GM18870 (cell line): ENCODE results near the gene CALML4.
"Not testable (repeated sequence)": the region's sequence is repeated elsewhere in the genome, so short reads cannot be mapped to it uniquely, and the experiment has no call there.

Experiments
- ATAC-seq: cut with Tn5 transposase; IDR thresholded peaks from one replicate; pipeline ENCODE4 v1.9.1; 2021; ENCODE audit warnings: moderate library complexity; ENCODE audit not compliant: unreplicated experiment

The CALML4 gene

GRCh38 chr15:68192804-68193486, 12.2 kb downstream of the CALML4 start:
- ATAC-seq = no peak

GRCh38 chr15:68192117-68192516, 13.0 kb downstream of the CALML4 start:
- no peak for ATAC-seq

DNA sequence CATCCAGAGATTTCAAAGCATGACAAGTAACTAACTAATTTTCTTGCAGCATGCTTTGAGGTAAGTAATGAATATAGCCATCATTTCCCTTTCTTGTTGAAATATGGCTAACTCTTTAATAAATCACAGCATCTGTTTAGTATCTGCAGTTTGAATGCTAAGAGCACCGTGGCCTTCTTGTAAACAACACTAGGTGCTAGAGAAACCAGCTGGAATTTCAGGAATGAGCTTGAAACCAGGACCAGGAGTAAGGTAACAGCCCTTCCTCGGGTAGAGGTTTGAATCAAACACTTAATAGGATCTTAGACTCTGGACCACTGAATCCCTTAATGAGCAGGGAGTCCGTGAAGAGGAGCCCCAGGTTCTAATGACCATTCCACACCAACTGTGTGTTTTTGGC, 13.6 kb downstream of the CALML4 start:
- ATAC-seq = no peak

DNA sequence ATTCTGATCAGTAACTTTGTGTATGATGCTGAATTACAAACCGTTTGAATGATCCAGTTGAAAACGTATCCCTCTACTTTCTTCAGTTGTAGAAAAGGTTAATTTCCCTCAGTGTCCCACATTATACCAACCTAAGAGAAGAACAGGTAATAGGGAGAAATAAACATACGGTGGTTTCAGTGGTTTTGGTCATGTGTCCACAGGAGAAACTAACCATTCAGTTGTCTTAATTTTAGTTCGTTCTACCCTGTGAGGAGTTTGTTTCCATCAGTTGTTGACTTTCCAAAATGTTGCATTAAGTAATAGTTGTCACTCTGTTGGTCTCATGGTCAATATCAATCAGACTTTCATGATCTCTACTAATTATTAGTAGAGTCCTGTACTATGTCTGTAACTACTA, 15.1 kb downstream of the CALML4 start:
- ATAC-seq = no peak

DNA sequence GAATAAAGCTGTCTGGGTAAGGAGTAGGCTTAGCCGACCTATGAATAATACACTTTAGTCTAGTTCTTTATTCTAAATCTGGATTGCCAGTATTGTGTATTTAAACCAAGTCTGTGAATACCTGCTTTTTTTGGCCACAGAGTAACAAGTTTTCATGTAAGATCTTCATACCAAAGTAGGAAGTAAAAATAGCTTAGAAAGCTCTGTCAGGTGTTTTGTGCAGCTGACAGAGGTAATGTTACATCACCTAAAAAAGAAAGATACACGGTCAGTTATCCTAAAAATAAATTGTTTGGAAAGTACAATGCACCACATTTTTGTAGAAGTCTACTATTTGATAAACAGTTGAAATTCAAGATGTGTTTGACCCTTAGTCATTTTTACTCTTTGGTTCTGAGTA, 16.5 kb downstream of the CALML4 start:
- no peak for ATAC-seq

DNA sequence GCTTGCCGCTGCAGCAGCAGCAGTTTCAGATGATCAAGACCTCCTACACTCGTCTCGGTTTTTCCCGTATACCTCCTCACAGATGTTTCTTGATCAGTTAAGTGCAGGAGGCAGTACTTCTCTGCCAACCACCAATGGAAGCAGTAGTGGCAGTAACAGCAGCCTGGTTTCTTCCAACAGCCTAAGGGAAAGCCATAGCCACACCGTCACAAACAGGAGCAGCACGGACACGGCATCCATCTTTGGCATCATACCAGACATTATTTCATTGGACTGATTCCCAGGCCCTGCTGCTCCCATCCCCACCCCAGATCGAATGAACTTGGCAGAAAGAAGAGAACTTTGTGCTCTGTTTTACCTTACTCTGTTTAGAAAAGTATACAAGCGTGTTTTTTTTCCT, 17.6 kb downstream of the CALML4 start:
- no peak for ATAC-seq

DNA sequence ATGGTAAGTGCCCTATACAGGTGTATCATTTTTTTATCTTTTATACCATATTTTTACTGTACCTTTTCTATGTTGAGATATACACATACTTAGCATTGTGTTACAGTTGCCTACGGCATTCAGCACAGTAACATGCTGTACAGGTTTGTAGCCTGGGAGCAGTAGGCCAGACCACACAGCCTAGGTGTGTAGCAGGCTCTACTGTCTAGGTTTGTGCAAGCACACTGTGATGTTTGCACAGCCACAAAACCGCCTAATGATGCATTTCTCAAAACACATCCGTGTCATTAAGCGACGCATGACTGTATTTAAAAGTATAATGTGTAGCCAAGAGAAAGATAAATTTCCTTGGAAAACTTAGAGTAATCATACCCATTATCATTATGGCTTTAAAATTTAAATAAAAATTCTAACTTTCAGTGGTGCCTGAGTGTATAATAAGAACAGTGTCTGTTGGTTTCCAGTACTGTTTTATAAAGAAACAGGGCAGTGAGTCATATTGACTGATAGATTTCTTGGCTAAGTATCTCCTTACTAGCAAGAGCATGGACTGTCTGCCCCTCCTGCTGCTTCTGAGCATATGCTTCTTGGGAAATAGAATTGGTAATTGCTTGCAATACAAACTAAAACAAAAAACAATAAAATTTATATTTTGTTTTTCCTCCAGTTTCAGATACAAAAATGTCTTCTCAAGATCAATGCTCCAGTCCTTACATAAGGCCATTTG, 18.3 kb downstream of the CALML4 start:
- ATAC-seq = no peak

- ATAC-seq = no peak
Measured at GRCh38 chr15:68184616-68185480, 20.3 kb downstream of the CALML4 start.

DNA sequence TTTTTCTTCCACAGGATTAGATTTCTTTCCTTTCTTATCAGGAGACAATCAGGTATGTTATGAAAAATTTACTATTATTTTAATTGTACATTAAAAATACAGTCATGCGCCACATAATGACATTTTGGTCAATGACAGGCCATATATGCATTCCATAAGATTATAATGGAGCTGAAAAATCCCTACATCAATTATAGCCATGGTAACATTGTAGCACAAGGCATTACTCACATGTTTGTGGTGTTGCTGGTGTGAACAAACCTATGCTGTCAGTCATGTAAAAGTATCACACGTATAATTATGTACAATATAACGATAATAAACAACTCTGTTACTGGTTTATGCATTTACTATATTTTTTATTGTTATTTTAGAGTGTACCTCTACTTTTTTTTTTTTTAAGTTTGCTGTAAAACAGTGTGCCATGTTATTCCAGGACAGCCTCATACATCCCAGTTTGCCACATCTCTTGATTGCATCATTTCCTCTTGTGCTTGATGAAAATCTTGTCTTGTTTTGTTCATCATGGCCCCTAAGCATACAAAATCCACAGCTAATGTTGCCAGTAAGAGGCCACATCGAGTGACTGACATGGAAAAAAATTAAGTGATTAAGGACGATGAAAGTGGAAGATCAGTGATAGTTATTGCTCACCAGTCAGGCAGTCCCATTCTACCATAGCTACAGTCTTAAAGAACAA, 21.4 kb downstream of the CALML4 start:
- no peak for ATAC-seq

DNA sequence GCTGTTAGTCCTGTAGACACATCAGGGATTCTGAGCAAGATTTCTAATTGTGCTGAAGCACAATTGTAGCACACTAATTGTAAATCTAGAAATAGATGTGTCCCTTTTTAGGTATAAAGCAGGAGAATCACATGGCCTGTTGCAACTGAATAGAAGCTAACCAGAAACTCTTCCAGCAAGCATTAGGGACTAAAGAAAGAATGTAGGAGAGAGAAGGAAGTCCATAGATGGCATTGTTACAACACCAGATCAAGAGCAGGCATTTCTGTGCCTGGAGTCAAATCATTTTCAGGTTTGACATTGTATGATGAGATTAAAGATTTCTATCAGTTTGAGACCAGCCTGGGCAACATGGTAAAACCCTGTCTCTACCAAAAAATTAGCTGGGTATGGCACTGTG, 27.4 kb downstream of the CALML4 start:
- ATAC-seq = no peak

DNA sequence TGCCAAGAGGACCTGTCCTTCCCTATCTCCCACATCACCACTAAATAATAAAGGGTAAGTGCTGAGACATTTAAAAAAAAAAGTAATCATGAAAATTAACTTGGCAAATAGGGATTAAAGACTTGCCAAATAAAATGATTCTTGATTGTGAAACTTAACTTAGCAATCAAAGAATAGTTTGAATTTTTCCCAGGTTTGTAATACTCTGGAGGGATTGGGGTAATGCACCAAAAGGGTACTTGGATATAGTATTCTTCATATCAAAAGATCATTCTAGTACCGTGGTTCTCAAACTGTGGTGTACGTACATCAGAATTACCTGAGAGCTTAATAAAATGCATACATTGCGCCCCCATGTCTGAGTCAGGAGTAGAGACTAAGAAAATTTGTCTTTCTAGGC, 28.5 kb downstream of the CALML4 start:
- no peak for ATAC-seq

DNA sequence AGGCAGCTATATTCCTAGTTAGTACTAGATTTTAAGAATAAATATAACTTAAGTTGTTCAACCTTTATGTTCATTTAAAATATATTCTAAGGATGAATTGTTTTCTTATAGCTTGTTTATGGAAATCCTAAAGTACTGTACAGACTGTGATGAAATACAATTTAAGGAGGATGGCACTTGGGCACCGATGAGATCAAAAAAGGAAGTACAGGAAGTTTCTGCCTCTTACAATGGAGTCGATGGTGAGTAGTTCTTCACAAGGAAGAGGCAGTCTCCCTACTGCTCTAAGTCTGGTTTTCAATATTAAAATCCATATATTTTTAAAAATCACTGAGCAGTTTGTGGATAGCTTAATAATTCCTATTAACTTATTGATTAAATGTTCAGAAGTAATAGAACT, 29.6 kb downstream of the CALML4 start:
- no peak for ATAC-seq

DNA sequence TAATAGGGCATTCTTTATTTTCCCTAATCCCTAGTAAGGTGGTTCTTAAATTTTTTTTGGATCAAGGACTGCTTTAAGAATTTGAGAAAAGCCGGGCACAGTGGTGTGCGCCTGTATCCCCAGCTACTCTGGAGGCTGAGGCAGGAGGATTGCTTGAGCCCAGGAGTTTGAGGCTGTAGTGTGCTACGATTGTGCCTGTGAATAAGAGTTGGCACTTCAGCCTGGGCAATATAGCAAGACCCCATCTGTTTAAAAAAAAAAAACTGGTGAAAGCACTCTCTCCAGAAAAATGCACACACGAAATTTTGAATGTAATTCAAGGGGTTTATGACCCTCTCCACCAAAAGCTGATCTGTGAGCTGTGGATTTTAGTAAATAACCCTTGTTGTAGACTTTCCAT, 32.0 kb downstream of the CALML4 start:
- no peak for ATAC-seq

DNA sequence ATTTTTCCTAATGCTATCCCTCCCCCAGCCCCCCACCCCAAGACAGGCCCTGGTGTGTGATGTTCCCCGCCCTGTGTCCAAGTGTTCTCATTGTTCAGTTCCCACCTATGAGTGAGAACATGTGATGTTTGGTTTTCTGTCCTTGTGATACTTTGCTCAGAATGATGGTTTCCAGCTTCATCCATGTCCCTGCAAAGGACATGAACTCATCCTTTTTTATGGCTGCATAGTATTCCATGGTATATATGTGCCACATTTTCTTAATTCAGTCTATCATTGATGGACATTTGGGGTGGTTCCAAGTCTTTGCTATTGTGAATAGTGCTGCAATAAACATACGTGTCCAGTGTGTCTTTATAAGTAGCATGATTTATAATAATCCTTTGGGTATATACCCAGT, 33.1 kb downstream of the CALML4 start:
- ATAC-seq = not testable (repeated sequence)

DNA sequence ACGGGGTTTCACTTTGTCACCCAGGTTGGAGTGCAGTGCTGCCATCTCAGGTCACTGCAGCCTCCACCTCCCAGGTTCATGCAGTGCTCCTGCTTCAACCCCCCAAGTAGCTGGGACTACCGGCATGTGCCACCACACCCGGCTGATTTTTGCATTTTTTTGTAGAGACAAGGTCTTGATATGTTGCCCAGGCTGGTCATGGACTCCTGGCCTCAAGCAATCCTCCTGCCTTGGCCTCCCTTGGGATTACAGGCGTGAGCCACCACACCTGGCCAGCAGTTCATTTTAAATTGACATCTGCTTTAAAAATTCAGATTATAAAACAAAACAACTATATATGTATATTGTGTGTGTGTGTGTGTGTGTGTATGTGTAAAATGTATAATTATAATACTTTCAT, 38.3 kb downstream of the CALML4 start:
- ATAC-seq = no peak

- no peak for ATAC-seq
Measured at GRCh38 chr15:68163191-68163590, 41.9 kb downstream of the CALML4 start.

GRCh38 chr15:68158046-68158628, 47.0 kb downstream of the CALML4 start:
- no peak for ATAC-seq

GRCh38 chr15:68157074-68157473, 48.1 kb downstream of the CALML4 start:
- ATAC-seq = no peak

DNA sequence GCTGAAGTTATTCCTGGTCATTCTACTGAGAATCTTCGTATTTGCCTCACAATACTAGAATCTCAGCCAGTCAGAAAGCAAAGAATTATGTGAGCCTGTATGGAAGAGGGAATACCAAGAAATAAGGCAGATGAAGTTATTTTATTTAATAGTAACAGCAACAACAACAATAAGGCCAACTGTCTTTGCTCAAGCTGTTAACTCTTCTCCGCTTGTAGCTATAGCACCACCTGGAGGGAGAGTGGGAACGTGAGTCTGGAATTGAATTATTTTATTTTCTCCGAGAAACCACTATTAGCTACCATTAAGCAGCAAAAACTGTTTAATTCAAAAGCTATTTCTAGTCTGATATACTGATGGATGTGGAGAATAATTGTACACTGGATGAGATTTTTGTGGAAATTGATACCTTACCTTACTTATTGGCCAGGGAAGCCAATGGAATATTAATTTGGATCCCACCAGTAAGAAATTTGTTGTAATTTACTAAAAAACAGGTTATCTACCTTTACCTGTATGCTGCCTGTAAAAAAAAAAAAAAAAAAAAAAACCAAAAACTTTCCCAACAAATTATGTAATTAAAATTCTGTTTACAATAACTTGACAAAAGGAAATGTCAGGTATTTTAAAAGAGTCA, 50.1 kb downstream of the CALML4 start:
- ATAC-seq = no peak

DNA sequence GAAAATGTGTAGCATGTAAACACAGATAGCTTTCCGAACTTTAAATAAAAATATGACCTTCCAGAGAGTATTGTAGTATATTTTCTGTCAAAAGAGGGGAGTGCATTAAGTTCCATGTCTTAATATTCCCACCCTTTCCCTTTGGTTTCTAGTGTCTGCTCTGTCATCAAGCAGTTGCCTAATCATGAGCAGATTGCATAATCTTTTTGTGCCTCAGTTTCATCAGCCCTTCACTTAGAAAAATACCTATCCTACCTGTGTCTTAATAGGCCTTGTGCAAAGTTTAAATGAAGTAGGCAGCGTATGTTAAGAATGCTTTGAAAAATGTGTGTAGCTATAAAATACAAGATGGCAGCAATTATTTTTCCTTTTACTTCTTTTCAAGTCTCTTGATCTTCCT, 52.8 kb downstream of the CALML4 start:
- no peak for ATAC-seq
